HG02870 (cell line): ENCODE data around the gene ZNF441.
"Not testable (repeated sequence)": the region's sequence is repeated elsewhere in the genome, so short reads cannot be mapped to it uniquely, and the experiment has no call there.

Experiments
- ATAC-seq: cut with Tn5 transposase; IDR thresholded peaks from one replicate; pipeline ENCODE4 v1.9.1; 2021; ENCODE audit warnings: mild to moderate bottlenecking, moderate library complexity; ENCODE audit not compliant: unreplicated experiment

ZNF441 gene

DNA sequence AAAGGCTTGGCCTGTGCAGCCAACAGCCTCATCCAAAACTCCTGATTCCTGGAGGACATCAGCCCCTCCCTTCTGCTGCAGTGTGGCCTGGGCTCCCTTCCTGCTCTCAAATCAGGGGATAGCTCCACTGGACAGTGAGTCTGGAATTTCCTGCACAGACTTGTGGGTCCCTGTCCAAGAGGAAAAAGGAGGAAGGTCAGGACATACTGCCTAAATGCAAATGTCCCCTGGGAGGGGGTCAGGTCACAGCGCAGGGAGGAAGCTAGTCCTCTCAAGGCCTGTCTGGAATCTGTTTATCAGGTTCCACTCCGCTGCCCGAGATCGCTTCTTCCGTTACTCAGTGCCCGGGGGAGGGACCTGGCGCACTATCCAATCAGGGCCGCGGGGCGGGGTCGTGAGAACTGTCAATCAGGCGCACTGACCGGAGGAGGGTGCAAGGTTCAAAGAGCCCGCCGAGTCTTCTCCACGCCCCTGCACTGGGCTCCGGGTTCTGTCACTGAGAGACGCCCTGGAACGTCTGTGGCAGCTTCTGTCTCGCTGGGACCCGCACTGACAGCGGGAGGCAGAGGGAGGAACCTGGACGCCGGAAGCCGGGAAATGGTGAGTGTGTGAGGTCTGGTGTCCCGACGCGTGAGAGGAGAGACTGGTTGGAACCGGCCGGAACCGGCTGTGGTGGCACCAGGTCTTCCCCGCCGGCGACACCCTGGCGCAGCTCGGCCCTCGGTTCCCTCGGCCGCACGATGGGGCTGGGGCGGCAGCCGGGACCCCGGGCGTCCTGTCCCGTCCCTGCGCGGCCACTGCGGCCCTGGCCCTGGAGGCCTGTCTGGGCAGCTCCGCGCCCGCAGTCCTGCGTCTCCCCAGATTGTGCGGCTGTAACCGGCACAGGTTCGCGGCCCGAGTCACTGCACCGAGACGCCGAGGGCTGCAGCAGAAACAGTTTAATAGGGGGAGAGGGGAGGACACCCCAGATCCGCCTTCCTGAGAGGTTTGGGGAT, at the start of gene ZNF441:
Gene ZNF441, plus strand, starts transcription at position 404 of the 995 bp plus-strand sequence. Its CDS starts 194 bp downstream, at position 598.
- ATAC-seq = peak; percentile 95

DNA sequence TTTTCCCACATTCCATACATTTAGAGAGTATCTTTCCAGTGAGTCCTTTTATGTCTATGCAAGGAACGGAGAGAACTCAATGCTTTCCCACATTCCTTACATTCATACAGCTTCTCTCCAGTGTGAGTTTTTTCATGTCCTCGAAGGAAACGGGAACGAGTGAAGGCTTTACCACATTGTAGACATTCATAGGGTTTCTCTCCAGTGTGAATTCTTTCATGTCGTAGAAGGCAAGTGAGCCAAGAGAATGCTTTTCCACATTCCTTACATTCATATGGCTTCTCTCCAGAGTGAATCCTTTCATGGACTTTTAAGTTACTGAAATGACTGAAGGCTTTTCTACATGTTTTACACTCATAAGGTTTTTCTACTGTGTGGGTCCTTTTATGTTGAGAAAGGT, 45.1 kb upstream of the ZNF441 start:
- no peak for ATAC-seq

DNA sequence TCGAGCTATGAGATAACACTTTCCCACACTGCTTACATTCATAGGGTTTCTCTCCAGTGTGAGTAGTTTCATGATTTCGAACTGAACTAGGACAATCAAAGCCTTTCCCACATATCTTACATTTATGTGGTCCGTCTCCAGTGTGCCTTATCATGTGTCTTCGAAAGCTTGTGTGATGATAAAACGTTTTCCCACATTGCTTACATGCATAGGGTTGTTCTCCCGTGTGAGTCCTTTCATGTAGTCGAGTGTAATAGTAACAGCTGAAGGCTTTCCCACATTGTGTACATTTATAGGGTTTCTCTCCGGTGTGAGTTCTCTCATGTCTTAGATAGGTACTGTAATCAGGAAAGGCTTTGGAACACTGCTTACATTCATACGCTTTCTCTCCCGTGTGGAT, 44.4 kb upstream of the ZNF441 start:
- no peak for ATAC-seq

DNA sequence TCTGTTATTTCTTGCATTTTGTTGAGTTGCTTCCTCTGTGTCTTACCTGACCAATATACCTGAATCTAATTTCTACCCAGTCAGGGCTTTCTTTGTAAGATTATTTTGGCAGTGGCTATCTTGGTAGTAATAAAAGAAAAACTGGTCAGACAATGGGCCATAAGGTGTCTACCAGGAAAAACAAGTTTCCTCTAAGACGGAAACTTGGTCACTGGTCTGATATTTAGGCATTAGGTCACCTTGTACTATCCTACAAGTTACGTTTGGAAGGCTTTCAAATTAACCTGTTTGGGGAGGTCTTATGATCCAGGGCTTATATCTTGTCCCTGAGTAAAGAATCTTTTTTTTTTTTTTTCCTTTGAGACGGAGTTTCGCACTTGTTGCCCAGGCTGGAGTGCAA, 37.2 kb upstream of the ZNF441 start:
- ATAC-seq = no peak

DNA sequence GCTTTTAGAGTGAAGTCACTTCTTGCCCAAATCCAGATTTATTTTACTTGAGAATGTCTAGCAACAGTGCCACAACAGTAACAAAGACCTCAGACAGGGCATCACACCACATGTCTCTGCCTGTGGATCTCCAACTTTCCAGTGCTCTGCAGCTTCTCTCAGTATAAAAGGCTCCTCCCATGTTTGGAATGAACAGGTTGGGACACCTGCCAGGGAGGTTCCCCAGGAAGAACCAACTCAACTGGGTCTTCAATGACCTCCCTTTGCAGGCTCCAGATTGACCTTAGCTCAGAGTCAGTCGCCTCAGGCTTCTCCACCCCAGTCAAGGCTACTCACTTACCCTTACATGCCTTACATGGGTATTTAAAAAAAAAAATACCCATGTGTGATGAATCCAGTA, 31.4 kb upstream of the ZNF441 start:
- no peak for ATAC-seq

DNA sequence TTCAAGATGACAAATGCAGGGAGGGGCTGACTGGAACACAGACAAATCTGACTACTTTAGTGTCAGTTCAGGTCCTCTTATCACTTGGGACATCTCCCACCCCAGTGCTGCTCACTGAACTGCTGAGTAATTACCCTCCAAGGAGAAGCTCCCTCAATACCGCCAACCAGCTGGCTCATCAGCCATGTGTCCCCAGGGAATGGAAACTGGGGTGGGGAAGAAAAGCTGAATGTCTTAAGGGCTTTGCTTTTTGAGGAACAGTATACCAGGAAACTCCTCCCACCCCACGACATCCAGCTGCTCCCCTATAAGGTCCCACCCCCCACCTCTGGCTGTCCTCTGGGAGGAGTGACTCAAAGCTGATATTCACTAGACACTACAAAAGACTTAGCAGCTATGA, 30.1 kb upstream of the ZNF441 start:
- no peak for ATAC-seq

DNA sequence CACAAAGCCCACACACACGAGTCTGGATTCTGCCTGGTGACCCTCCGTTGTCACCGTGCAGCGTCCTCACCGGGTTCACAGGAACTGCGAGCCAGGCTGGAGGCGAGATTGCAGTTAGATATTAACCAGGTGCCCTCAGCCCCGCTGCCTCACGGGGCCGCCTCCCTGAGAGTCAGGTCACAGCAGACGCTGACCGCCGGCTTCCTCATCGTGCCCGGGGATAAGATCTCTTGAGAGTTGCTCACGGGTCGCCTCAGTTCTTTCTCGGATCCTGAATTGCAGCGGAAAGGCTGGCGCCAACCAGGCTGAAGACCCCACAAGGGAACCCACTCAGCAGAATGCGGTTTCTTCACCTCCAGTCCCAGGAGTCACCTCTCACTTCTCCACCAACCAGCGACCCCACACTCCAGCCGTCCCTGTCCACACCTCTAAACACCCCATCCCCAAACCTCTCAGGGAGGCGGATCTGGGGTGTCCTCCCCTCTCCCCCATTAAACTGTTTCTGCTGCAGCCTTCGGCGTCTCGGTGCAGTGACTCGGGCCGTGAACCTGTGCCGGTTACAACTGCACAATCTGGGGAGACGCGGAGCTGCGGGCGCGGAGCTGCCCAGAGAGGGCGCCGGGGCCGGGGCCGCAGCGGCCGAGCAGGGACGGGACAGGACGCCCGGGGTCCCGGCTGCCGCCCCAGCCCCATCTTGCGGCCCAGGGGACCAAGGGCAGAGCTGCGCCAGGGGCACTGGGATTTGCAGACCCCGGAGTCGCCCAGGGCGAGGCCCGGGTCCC, 28.6 kb upstream of the ZNF441 start:
- ATAC-seq = peak; percentile 31

DNA sequence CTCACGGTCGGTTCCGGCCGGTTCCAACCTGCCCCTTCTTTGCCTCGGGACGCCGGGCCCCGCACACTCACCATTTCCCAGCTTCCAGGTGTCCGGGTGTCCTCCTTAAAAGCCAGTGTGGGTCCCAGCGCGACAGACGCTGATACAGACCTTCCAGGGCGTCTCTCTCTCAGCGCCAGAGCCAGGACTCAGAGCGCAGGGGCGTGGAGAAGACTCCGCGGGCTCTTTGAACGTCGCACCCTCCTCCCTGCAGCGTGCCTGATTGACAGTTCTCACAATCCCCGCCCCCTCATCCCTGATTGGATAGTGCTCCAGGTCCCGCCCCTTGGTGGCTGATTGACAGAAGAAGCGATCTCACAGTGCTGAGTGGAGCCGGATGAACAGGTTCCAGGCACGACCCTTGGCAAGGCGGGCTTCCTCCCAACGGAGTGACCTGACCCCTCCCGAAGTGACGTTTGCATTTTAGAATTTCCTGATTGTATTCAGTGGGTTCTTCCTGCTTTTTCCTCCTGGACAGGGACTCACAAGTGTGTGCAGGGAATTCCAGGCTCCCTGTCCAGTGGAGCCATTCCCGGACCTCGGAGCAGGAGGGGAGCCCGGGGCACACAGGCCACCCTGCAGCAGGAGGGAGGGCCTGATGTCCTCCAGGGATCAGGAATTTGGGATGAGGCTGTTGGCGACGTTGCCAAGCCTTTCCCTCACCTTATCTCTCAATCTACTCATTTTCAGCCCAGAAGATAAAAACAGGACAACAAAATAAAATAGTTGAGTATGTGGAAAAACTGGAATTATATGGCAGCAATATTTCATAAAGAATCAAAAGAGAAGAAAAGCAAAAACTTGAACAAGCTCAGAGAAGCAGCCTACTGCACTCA, 27.8 kb upstream of the ZNF441 start, which contains the start of gene ZNF823:
Gene ZNF823, minus strand, starts transcription at position 201 of the 875 bp plus-strand sequence. Its CDS starts 127 bp downstream, at position 74.
- ATAC-seq = peak; percentile 90

DNA sequence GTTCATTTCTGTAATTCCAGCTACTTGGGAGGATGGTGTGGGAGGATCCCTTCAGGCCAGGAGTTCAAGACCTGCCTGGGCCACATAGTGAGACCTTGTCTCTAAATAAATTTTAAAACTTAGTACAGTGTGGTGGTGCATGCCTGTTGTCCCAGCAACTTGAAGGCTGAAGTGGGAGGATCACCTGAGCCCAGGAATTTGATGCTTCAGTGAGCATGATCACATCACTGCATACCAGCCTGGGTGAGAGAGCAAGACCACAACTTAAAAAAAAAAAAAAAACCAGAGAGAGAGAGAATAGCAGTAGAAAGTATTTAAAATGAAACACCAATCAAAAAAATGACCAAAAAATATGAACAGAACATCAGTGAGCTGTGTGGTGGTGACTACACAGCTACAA, 20.9 kb upstream of the ZNF441 start:
- no peak for ATAC-seq

DNA sequence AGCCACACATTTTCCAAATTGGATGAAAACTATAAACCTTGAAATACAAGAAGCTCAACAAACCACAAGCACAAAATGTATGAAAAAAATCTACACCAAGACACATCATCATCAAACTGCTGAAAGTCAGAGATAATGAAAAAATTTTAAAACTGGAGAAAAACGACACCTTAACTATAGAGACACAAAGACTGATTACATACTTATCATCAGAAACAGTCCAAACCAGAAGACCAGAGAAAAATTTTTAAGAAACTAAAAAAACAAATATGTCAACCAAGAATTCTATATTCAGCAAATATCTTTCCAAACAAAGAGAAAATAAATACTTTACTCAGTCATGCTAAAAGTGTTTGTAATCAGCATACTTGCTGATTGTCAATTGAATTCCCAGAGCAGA, 19.5 kb upstream of the ZNF441 start:
- no peak for ATAC-seq

DNA sequence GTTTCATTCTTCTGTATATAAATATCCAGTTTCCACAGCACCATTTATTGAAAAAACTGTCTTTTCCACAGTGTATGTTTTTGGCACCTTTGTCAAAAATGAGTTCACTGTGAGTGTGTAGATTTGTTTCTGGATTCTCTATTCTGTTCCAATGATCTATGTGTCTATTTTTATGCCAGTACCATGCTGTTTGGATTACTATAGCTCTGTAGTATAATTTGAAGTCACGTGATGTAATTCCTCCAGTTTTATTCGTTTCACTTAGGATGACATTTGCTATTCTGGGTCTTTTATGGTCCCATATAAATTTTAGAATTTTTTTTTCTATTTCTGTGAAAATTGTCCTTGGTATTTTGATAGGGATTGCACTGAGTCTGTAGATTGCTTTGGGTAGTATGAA, 17.0 kb upstream of the ZNF441 start:
- no peak for ATAC-seq

DNA sequence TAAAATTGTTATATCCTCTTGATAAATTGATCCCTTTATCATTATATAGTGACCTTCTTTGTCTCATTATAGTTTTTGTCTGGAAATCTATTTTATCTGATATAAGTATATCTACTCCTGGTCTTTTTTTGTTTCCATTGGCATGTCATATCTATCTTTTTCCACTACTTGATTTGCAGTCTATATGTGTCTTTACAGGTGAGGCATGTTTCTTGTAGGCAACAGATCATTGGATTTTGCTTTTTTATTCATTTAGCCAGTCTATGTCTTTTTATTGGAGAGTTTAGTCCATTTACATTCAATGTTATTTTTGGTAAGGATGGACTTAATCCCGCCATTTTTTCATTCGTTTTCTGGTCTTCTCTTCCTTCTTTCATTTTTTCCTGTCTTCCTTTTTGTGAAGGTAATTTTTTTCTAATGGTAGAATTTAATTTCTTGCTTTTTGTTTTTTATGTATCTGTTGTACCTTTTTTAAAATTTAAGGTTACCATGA, 14.5 kb upstream of the ZNF441 start:
- ATAC-seq = no peak

DNA sequence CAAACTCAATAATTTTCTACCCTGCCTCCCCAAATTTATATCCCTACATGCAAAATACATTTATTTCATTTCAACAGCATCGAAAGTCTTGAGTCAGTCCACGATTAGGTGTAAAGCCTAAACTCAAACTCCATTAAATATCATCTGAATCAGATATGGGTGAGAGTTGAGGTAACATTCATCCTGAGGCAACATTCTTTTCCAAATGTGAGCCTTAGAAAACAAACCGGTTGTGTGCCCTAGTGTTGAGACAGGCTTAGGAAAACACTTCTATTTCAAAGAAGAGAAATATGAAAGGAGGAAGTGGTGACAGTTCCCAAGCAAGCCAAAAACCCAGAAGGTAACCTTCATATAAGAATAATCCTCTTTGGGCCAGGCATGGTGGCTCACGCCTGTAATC, 12.1 kb upstream of the ZNF441 start:
- no peak for ATAC-seq

DNA sequence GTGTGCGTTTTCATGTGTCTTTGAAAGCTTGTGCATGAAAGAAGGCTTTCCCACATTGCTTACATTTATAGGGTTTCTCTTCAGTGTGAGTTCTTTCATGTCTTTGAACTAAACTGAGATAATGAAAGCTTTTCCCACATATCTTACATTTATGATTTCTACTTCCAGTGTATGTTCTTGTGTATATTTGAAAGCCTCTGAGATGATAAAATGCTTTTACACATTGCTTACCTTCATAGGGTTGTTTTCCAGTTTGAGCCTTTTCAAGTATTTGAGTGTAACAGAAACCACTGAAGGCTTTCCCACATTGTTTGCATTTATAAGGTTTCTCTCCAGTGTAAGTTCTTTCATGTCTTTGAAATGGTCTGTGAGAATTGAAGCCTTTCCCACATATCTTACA, 9.8 kb upstream of the ZNF441 start:
- ATAC-seq = no peak

DNA sequence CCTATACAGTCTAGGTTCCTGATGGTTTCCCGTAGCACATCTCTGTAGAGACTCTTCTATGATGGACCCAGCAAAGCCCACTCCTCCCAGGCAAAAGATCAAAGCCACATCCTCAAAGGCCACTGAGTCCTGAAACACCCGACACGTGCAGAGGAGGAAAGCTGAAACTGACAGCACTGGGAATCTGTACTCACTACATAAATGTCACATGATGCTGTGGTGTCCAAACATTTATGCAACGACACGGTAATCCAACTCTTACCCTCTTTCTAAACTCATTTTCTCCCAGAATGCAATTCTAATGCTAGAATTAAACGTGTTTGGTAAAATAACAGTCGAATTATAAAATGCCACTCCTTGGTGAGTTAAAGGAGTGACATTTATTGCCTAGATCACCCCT, 7.0 kb upstream of the ZNF441 start:
- ATAC-seq = no peak

DNA sequence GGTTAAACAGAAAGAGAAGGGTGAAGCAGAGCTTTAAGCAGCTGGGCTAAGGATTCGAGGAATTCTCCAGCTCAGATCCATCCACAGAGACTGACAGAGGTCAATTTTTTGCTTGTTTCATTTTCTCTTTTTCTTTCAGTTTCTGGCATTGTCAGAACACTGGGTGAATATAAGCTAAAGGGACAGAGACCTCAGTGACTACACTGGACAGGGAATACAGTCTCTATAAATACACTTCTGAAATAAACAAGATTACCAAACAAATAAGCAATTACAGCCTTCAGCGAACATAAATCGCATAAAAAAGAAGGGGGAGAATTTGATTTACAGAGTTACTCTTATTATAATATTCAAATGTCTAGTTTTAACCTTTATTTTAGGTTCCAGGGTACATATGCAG, 3.7 kb upstream of the ZNF441 start:
- ATAC-seq = no peak

DNA sequence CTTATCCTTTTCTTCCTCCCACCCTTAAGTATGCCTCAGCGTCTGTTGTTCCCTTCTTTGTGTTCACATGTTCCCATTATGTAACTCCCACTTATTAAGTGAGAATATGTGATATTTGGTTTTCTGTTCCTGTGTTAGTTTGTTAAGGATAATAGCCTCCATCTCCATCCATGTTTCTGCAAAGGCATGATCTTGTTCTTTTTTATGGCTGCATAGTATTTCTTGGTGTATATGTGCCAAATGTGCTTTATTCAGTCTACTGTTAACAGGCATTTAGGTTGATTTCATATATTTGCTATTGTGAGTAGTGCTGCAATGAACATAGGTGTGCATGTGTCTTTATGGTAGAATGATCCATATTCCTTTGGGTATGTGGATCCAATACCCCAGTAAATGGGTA, 3.2 kb upstream of the ZNF441 start:
- no peak for ATAC-seq

DNA sequence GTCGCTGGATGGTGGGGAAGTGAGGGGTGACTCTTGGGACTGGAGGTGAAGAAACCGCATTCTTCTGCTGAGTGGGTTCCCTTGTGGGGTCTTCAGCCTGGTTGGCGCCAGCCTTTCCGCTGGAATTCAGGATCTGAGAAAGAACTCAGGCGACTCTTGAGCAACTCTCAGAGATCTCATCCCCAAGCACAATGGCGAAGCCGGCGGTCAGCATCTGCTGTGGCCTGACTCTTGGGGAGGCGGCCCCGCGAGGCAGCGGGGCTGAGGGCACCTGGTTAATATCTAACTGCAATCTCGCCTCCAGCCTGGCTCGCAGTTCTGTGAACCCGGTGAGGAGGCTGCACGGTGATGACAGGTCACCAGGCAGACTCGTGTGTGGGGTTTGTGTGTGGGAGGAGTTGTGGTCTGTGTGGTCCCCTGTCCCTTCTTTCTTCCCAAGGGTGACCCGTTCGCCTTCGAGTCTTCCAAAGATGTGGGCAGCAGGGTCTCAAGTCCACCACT, 883 bp downstream of the ZNF441 start:
- ATAC-seq = no peak

DNA sequence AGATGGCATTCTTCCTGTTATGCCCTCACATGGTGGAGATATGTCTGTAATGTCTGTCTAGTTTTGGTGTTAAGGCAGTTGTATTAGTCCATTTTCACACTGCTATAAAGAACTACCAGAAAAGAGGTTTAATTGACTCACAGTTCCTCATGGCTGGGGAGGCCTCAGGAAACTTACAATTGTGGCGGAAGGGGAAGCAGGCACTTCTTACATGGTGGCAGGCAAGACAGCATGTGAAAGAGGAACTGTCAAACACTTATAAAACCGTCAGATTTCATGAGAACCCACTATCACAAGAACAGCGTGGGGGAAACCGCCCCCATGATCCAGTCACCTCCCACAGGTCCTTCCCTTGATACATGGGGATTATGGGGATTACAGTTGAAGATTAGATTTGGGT, 3.2 kb downstream of the ZNF441 start:
- no peak for ATAC-seq

DNA sequence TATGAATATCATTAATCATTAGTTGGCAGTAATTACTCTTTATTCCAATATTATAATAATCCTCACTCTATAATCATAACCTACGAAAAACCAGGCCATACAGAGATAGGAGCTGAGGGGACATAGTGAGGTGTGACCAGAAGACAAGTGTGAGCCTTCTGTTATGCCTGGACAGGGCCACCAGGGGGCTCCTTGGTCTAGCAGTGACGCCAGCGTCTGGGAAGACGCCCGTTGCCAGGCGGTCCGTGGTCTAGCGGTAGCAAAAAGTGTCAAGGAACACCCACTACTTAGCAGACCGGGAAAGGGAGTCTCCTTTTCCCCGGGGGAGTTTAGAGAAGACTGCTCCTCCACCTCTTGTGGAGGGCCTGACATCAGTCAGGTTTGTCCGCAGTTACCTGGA, 4.7 kb downstream of the ZNF441 start:
- not testable (repeated sequence) for ATAC-seq
